Adrenal gland (tissue), 5 donors: ENCODE results near the gene WDR77.

Source experiments
- CTCF ChIP-seq, 6 experiments: fragments of 450-650 bp in 4 of 6; fragments of 200-600 bp in 2 of 6; sonication (generic) in 1 of 6; IDR thresholded peaks; 1 replicate in 5 of 6; 2 replicates in 1 of 6; pipeline versions ENCODE4 v1.5.1 to v1.8.0; 2016 to 2021; ENCODE audit warnings: antibody characterized with exemption in 6 of 6, mild to moderate bottlenecking in 2 of 6, moderate library complexity in 1 of 6
- POLR2A ChIP-seq, 2 donors: fragments of 450-650 bp; IDR thresholded peaks; one replicate each; pipeline ENCODE4 v1.6.1; 2017; ENCODE audit warnings: antibody characterized with exemption in 2 of 2, mild to moderate bottlenecking in 2 of 2, moderate library complexity in 1 of 2
- donor health status: DM: no; HTN: no; CAD: no.

DNA sequence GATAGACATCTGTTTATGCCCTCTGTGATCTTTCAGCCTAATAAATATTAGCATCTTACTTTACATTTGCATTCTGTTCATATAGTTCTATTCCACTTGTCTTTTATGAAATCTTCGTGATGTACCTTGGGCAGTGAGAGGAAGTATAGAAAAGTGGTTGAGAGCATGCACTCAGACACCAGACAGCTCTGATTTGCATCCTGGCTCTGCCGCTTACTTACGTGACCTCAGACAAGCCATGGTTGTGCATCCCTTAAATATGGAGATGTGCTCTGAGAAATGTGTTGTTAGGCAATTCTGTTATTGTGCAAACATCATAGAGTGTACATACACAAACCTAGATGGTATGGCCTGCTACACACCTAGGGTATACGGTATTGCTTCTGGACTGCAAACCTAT, 44.5 kb downstream of the WDR77 start:
- TF ChIP-seq CTCF (IDR thresholded peaks at IDR 0.05): no peak
- TF ChIP-seq POLR2A (IDR thresholded peaks at IDR 0.05): no peak
